ENCODE results near the gene GINM1. TPM values are rescaled to one million over a fixed set of nuclear protein-coding genes. Genes with fewer than 3 reads are reported as not detected.
A peak's percentile ranks its signal among the peaks of the same experiment; 100 is the strongest.

Gene GINM1
- total and polyA plus RNA-seq, 9 of the 15 experiments (the other 6 are each of a cell fraction or from before 2014, with no cell fraction given), result 5.0 to 19.3 (median 14.2) TPM

GRCh38 chr6:149565527-149566409 lies at the start of gene GINM1 (continued):
- TF ChIP-seq YY1 (IDR thresholded peaks at IDR 0.05; ENCODE audit: borderline replicate concordance in 1 of 3, control insufficient read depth in 1 of 3, extremely low read depth in 1 of 3, insufficient read depth in 3 of 3, insufficient read length in 1 of 3, insufficient replicate concordance in 2 of 3, low read depth in 1 of 3, low read length in 2 of 3) (peak; percentile 28 to 85 (median 80)), STAT5A (IDR thresholded peaks at IDR 0.05; ENCODE audit: borderline replicate concordance, low read length) (no peak), SMAD4 (CRISPR knock-in tag; conservative IDR thresholded peaks at IDR 0.05) (peak; percentile 50; the same call in 1 of the 2 replicates), EP400 (IDR thresholded peaks at IDR 0.05) (peak; percentile 59), NCOA2 (IDR thresholded peaks at IDR 0.05; ENCODE audit: partially characterized antibody in 2 of 2) (no peak), BACH1 (tag; IDR thresholded peaks at IDR 0.05) (no peak), ZBTB17 (CRISPR knock-in tag; IDR thresholded peaks at IDR 0.05) (no peak), ZNF263 (CRISPR knock-in tag; IDR thresholded peaks at IDR 0.05; ENCODE audit: borderline replicate concordance) (no peak), HDAC2 (IDR thresholded peaks at IDR 0.05) (peak; percentile 85), BMI1 (IDR thresholded peaks at IDR 0.05; ENCODE audit: low read length) (no peak), KLF13 (tag; IDR thresholded peaks at IDR 0.05; ENCODE audit: borderline replicate concordance, low read depth) (no peak), HDAC3 (IDR thresholded peaks at IDR 0.05; ENCODE audit: borderline replicate concordance, partially characterized antibody) (peak; percentile 62), IRF1 (CRISPR knock-in tag; IDR thresholded peaks at IDR 0.05; ENCODE audit: borderline replicate concordance) (no peak), ZNF79 (CRISPR knock-in tag; IDR thresholded peaks at IDR 0.05; ENCODE audit: low read depth) (no peak), GTF3C2 (IDR thresholded peaks at IDR 0.05; ENCODE audit: borderline replicate concordance, extremely low read depth, insufficient read length) (no peak), MAFF (IDR thresholded peaks at IDR 0.05; ENCODE audit: low read length) (no peak), NFYB (IDR thresholded peaks at IDR 0.05; ENCODE audit: extremely low read depth, insufficient read length) (no peak), TAF15 (IDR thresholded peaks at IDR 0.05; ENCODE audit: low read depth, low read length) (no peak), KLF1 (tag; IDR thresholded peaks at IDR 0.05) (no peak)

All from K562 (cell line).